GM18517 (cell line): ENCODE results near the gene EML3.

ENCODE experiments used
- ATAC-seq: cut with Tn5 transposase; IDR thresholded peaks from one replicate; pipeline ENCODE4 v1.9.1; 2021; ENCODE audit warnings: mild to moderate bottlenecking, moderate library complexity; ENCODE audit not compliant: unreplicated experiment

EML3 gene

GRCh38 chr11:62553080-62553838, 59.3 kb downstream of the EML3 start:
- no peak for ATAC-seq

DNA sequence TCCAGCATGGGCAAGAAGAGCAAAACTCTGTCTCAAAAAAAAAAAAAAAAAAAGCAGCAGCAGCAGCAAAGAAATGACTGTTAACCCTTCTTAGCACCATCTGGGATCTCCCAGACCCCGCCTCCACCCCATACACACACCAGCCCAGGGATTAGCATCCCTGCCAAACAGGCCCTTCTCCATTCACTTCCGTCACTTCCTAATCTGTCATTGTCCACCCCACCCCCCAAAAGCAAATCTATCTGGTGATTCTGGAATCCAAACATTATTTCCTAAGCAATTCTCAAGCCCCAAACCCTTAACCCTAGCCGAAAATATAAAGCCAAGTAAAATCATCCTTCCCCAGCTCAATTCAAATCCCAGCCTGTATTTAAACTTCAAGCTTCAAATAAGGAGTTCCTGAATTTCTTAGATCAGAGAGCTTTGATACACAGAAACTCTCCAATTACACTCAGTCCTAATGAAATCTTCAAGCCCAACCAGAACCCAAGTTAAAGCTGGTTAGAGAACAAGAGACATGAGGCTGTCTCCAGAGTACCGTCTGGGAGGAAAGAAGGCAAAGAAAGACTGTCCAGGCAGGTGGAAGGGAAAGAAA, 60.0 kb downstream of the EML3 start:
- ATAC-seq: no peak
